WERI-Rb-1 (cell line): ENCODE results near the gene TOR1AIP2.

ENCODE experiments used
- DNase-seq: peaks from one replicate; pipeline ENCODE4 v3.0.0-alpha.2; 2020
- H3K27ac ChIP-seq: fragments of 250-450 bp; sonication (Bioruptor Pico); 2 replicates; pipeline ENCODE4 v1.5.1; 2020; ENCODE audit warnings: mild to moderate bottlenecking, moderate library complexity
- H3K27me3 ChIP-seq: fragments of 250-450 bp; sonication (Bioruptor Pico); 2 replicates; pipeline ENCODE4 v1.5.1; 2021; ENCODE audit warnings: mild to moderate bottlenecking, low read depth, moderate library complexity; ENCODE audit not compliant: insufficient read depth, severe bottlenecking
- H3K36me3 ChIP-seq: fragments of 250-450 bp; sonication (Bioruptor Pico); 2 replicates; pipeline ENCODE4 v1.5.1; 2020; ENCODE audit warnings: mild to moderate bottlenecking, moderate library complexity
- H3K4me3 ChIP-seq: 2 replicates; pipeline ENCODE4 v1.5.1; 2011; ENCODE audit warnings: low read depth, mild to moderate bottlenecking, control low read depth, low read length
- H3K9me3 ChIP-seq: fragments of 250-450 bp; sonication (Bioruptor Pico); 2 replicates; pipeline ENCODE4 v1.5.1; 2021; ENCODE audit warnings: mild to moderate bottlenecking, moderate library complexity; ENCODE audit not compliant: severe bottlenecking
- CTCF ChIP-seq: IDR thresholded peaks from 2 replicates; pipeline ENCODE4 v1.5.1; 2011; ENCODE audit warnings: low read depth, mild to moderate bottlenecking, control low read depth, inconsistent platforms, low read length

TOR1AIP2 gene

DNA sequence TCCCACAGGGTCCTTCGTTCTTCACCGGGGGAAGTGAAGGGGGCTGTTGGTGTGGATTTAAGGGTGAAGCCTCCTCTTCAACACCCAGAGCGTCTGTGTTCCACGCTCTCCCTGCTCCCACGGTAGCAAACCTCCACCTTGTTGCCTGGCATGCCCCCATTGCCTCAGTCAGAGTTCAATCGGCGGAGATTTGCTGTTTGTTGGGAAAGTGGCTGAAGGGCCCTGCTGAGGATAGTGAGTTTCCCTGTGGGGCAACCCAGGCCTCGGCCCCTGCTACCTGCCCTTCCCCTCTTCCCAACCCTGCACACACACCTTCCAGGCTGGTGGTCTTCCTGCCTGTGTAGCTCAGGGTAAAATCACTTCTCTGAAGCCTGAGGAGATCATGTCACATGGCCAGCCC lies 60.5 kb downstream of the TOR1AIP2 start:
- no peaks in the 10 kb centered on the region for H3K27me3 ChIP-seq
- TF ChIP-seq CTCF = no peak
- H3K4me3 ChIP-seq = no peak overlapping the region
- no peaks in the 10 kb centered on the region for H3K9me3 ChIP-seq
- DNase-seq = no peak
- no peak overlapping the region for H3K27ac ChIP-seq
- no peaks in the 10 kb centered on the region for H3K36me3 ChIP-seq

DNA sequence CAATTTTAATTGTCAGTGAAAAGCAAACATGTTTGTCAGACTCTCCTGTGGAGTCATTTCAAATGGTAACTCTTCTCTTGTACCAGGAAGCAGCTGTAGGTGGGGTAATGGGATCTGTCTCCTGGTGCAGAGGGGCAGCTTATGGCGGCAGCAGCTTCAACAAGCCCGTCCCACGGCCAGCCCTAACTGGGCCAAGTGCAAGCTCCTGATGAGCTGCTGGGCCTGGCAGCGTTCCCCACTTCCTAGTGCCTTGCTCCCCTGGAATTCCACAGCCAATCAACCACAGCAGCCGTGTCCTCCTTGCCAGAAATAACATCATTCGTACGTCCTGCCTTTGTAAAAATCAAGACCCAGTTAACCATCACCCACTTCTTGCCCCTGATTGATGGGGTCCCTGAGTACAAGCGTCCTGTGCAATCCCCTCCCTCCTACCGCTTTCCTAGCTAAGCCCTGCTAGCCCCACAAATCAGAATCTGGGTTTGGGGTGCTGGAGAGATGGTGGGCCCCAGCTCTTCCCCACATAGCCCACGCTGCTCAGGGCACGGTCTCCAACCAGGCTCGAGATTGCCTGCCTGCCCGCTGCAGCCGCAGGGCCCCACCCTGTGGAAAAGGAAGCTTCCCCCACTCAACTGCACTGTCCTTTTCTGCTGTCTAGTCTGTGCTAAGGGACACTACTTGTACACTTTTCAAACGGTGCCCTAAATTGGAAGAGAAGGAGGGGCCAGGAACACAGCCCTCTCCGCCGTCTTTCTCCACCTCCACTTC lies 61.2 kb downstream of the TOR1AIP2 start:
- Histone ChIP-seq H3K27me3 (peaks cover 2% of the 10 kb centered on the region), H3K36me3 (no peaks in the 10 kb centered on the region), H3K9me3 (no peaks in the 10 kb centered on the region), H3K4me3 (no peak overlapping the region), H3K27ac (no peak overlapping the region)
- no peak for DNase-seq
- TF ChIP-seq CTCF = no peak

DNA sequence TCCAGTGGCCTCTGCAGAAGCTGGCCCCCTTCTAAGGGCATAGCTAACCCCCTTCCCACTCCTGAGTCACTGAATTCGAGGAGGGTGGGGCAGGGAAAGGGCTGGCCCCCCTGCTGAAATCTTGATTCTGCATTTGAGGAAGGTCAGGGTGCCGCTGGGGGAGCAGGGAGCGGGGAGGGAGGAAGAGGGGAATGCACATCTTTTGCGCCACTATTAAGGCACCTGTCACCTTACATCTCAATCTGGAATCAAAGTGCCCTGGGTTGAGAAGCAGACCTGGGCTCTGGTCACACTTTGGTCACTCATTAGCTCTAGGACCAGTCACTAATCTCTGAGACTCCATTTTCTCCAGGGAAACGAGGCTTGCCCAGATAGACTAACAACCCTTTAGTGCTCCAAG lies 62.0 kb downstream of the TOR1AIP2 start:
- DNase-seq = no peak
- H3K27me3 ChIP-seq = peaks cover 2% of the 10 kb centered on the region
- H3K27ac ChIP-seq = no peak overlapping the region
- H3K4me3 ChIP-seq = peak overlapping the region; percentile 58
- H3K9me3 ChIP-seq = no peaks in the 10 kb centered on the region
- no peaks in the 10 kb centered on the region for H3K36me3 ChIP-seq
- no peak for TF ChIP-seq CTCF

GRCh38 chr1:179814546-179814838 lies 63.1 kb downstream of the TOR1AIP2 start:
- TF ChIP-seq CTCF = no peak
- Histone ChIP-seq H3K36me3 (no peaks in the 10 kb centered on the region), H3K27me3 (peaks cover 2% of the 10 kb centered on the region), H3K27ac (no peak overlapping the region; the same call in 1 of the 2 replicates), H3K4me3 (peak overlapping the region; percentile 58), H3K9me3 (no peaks in the 10 kb centered on the region)
- no peak for DNase-seq

DNA sequence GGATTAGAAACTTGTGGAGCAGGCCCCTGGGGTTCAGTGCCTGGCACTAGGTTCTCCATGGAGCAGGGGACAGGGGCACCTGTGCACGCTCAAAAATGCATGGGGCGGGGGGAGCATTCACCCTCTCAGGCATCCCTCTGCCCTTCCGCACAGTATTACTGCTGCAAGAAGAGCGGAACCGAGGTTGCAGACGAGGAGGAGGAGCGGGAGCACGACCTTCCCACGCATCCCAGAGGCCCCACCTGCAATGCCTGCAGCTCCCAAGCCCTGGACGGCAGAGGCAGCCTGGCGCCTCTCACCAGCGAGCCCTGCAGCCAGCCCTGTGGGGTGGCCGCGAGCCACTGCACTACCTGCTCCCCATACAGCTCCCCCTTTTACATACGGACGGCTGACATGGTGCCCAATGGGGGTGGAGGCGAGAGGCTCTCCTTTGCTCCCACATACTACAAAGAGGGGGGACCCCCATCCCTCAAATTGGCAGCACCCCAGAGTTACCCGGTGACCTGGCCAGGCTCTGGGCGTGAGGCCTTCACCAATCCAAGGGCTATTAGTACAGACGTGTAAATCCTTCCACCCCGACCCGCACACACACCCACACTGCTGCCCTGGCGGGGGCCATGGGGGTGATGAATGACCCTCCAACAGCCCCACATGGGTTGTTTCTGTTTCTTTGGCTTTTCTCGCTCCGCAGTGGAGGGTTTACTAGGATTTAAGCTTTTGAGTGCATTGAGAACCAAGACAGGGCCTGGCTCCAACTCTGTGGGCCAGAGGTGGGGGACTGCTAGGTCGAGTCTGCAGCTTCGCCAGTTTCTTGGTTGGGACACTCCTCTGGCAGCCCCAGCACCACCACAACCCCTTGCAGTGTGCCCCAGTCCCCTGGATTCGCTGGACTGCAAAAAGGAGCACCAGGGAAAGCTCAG lies 63.7 kb downstream of the TOR1AIP2 start:
- Histone ChIP-seq H3K27ac (no peak overlapping the region; the same call in 1 of the 2 replicates), H3K9me3 (no peaks in the 10 kb centered on the region), H3K27me3 (peaks cover 2% of the 10 kb centered on the region), H3K4me3 (peak overlapping the region; percentile 58), H3K36me3 (no peaks in the 10 kb centered on the region)
- DNase-seq = no peak
- no peak for TF ChIP-seq CTCF
